ENCODE results near the gene CXCL8. TPM values are rescaled to one million over a fixed set of nuclear protein-coding genes. Genes with fewer than 3 reads are reported as not detected.

The CXCL8 gene
- total and polyA plus RNA-seq, 9 of the 15 experiments (the other 6 are each of a cell fraction or from before 2014, with no cell fraction given), result 1.6 to 7.7 (median 3.3) TPM

GRCh38 chr4:73718375-73719373 lies 21.7 kb upstream of the CXCL8 start:
- H3K4me2 ChIP-seq (ENCODE audit: insufficient read depth, low read length), result no peak overlapping the region
- DNase-seq (ENCODE audit: extremely low read depth in 1 of 4, low spot score in 3 of 4) (no peak), ATAC-seq (no peak), FAIRE-seq (peak; percentile 11)
- intact Hi-C loops (cut with micrococcal nuclease), result loop anchor here (10.0 kb wide), 1 partner anchor 616 kb away; no protein-coding TSS in a partner anchor
- H3K79me2 ChIP-seq (ENCODE audit: control insufficient read depth, insufficient read depth, low read length), result no peaks in the 10 kb centered on the region
- H3K9me1 ChIP-seq (ENCODE audit: control insufficient read depth, insufficient read depth, low read length), result no peaks in the 10 kb centered on the region
- 43% methylated on average over 1 of the region's 1 CpG for WGBS (ENCODE audit: insufficient coverage, low coverage, missing lambda C conversion rate)
- H4K20me1 ChIP-seq (replicated peaks; ENCODE audit: control insufficient read depth, insufficient read depth, low read length), result no peaks in the 10 kb centered on the region
- ChIA-PET CTCF (ENCODE audit: low intra/inter-chr PET ratio) (no interaction called here), POLR2A (no interaction called here)
- no TSS peak for BruUV-seq (replicated peaks)
- no peaks in the 10 kb centered on the region; a peak in 2 of 5 replicates for H3K4me1 ChIP-seq (replicated peaks in 1 of 2; ENCODE audit: control insufficient read depth in 2 of 2, insufficient read depth in 2 of 2, low read length in 2 of 2)
- no peaks in the 10 kb centered on the region for H3K27me3 ChIP-seq (ENCODE audit: control insufficient read depth in 2 of 2, insufficient read depth in 2 of 2, low read length in 2 of 2)
- in situ Hi-C loops (cut with MboI), result loop anchor here (25.0 kb wide), 1 partner anchor 944 kb away; no protein-coding TSS in a partner anchor
- no peaks in the 10 kb centered on the region for H3K9me3 ChIP-seq (replicated peaks; ENCODE audit: control insufficient read depth, insufficient read depth, low read depth, low read length)
- no peak overlapping the region for H3K27ac ChIP-seq (ENCODE audit: extremely low read depth, low read depth, low read length)
- peak overlapping the region; percentile 11 for H2AFZ ChIP-seq (ENCODE audit: low read depth, low read length)
- no peak overlapping the region for H3K9ac ChIP-seq (ENCODE audit: insufficient read depth in 1 of 2, low read depth in 2 of 2, low read length in 2 of 2)
- no peaks in the 10 kb centered on the region for H3K36me3 ChIP-seq (ENCODE audit: control insufficient read depth, insufficient read depth, low read length)
- no peak overlapping the region for H3K4me3 ChIP-seq
- peak; percentile 58; the same call in 1 of the 2 replicates for TF ChIP-seq C11orf30 (IDR thresholded peaks at IDR 0.05; ENCODE audit: low read depth)
- no peak for TF ChIP-seq IFI16 (CRISPR knock-in tag; IDR thresholded peaks at IDR 0.05)
- TF ChIP-seq DNMT1 (IDR thresholded peaks at IDR 0.05), result no peak
- no peak for TF ChIP-seq E2F5 (CRISPR knock-in tag; IDR thresholded peaks at IDR 0.05)
- peak; percentile 47; the same call in 1 of the 2 replicates for TF ChIP-seq MAFG (tag; conservative IDR thresholded peaks at IDR 0.05)
- TF ChIP-seq ZFPM2 (CRISPR knock-in tag; IDR thresholded peaks at IDR 0.05), result no peak
- TF ChIP-seq CEBPB (tag; IDR thresholded peaks at IDR 0.05), result peak; percentile 59
- TF ChIP-seq ZNF584 (CRISPR knock-in tag; IDR thresholded peaks at IDR 0.05; ENCODE audit: low read depth), result no peak
- no peak for TF ChIP-seq CEBPG (CRISPR knock-in tag; IDR thresholded peaks at IDR 0.05)
- TF ChIP-seq CEBPG (tag; conservative IDR thresholded peaks at IDR 0.05 in 1 of 2, IDR thresholded peaks at IDR 0.05 in 1 of 2), result 0 out of 4 replicates have a peak, but pooled peaks of 1 of the 2 experiments have one; percentile 14
- TF ChIP-seq NR3C1 (CRISPR knock-in tag; IDR thresholded peaks at IDR 0.05), result no peak
- TF ChIP-seq, protein P1, sequence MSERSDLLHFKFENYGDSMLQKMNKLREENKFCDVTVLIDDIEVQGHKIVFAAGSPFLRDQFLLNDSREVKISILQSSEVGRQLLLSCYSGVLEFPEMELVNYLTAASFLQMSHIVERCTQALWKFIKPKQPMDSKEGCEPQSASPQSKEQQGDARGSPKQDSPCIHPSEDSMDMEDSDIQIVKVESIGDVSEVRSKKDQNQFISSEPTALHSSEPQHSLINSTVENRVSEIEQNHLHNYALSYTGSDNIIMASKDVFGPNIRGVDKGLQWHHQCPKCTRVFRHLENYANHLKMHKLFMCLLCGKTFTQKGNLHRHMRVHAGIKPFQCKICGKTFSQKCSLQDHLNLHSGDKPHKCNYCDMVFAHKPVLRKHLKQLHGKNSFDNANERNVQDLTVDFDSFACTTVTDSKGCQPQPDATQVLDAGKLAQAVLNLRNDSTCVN (CRISPR knock-in tag; IDR thresholded peaks at IDR 0.05), result no peak
- no peak for TF ChIP-seq U2AF1 (optimal IDR thresholded peaks at IDR 0.05; ENCODE audit: low read depth, low read length)
- no peak for TF ChIP-seq TFAP4 (CRISPR knock-in tag; IDR thresholded peaks at IDR 0.05; ENCODE audit: borderline replicate concordance)
- no peak for TF ChIP-seq ZNF184 (CRISPR knock-in tag; IDR thresholded peaks at IDR 0.05)
- no peak for TF ChIP-seq ARNT (IDR thresholded peaks at IDR 0.05)
- TF ChIP-seq ZBED1 (IDR thresholded peaks at IDR 0.05), result no peak
- no peak for TF ChIP-seq ZNF76 (CRISPR knock-in tag; IDR thresholded peaks at IDR 0.05; ENCODE audit: borderline replicate concordance)
- TF ChIP-seq PYGO2 (tag; IDR thresholded peaks at IDR 0.05), result no peak
